Hematopoietic multipotent progenitor cell treated with erythropoietin and hydrocortisone succinate and interleukin-3 and kit ligand, for 4 days (in vitro differentiated cells): ENCODE data around the gene SYNJ2.

ENCODE experiments used
- DNase-seq: peaks from one replicate; pipeline ENCODE4 v3.0.0-alpha.2; 2015

The SYNJ2 gene

GRCh38 chr6:158030380-158031300, 49.0 kb downstream of the SYNJ2 start:
- DNase-seq, result peak; percentile 53

- DNase-seq, result peak; percentile 95
These were observed 50.0 kb downstream of the SYNJ2 start for GRCh38 chr6:158031381-158032353.

DNA sequence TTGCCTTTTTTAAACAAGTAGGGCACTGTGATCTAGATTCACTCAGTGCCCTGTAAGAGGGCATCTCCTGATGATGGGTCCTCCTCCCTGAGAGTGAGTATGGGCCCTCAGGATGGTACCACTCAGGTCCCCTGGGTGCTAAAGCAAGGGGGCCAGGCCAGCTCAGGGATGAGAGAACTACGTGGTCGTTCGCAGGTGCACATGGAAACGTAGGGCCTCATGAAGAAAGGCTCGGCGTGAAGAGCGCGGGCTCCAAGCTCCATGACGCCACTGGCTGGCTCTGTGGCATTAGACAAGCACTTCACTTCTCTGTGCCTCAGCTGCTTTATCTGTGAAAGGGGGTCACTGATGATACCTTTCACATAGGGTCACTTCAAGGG, 50.7 kb downstream of the SYNJ2 start:
- DNase-seq, result no peak

DNA sequence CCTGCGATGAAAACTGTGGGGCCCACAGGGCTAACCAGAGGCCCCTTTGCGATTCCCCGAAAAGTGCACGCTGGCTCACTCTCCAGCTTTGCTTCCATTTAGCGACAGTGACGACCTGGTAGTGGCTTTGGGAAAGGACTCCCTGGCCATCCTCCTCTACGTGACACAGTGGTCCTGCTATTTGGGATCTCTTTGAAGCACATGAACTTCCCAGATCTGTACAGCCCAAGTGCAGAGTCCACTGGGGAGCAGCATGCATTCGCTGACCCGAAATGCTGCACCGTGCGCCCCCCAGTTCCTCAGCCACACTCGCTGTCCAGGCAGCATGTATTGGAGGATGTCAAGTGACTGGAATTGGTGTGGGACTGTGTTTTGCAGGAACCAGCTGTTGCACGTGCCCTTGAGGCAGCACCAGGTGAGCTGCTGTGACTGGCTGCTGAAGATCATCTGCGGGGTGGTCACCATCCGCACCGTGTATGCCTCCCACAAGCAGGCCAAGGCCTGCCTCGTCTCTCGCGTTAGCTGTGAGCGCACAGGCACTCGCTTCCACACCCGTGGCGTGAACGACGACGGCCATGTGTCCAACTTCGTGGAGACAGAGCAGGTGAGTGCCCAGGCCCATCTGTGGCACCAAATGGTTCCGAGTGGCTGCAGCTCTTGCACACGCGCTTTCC, 51.6 kb downstream of the SYNJ2 start:
- DNase-seq, result no peak

- no peak for DNase-seq
These were observed 52.4 kb downstream of the SYNJ2 start for GRCh38 chr6:158033751-158034702.

DNA sequence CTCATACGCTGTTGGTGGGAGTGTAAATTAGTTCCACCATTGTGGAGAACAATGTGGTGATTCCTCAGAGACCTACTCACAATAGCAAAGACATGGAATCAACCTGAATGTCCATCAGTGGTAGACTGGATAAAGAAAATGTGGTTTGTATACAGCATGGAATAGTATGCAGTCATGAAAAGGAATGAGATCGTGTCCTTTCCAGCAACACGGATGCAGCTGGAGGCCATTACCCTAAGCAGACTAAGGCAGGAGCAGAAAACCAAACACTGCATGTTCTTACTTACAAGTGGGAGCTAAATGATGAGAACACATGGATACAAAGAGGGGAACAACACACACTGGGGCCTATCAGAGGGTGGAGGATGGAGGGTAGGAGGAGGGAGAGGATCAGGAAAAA, 54.6 kb downstream of the SYNJ2 start:
- no peak for DNase-seq

- no peak for DNase-seq
These were observed 55.4 kb downstream of the SYNJ2 start for GRCh38 chr6:158037021-158037420.

DNA sequence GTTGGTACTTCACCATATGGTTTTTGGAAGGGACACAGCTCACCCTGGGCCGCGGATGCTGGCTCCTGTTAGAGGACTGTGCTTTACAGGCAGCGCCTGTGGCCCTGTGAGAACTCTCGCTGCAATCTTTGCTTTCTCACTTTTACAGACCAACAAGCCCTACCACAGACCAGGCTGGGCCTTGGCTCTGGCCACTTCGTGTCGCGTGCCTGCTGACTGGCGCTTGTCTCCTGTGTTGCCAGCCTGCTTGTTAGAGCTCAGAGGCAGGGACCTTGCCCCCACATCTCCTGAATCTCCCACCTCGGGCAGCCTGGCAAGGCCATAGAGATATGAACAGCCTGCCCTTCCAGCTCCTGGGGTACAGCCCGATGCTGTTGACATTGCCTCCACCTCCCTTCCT, 56.1 kb downstream of the SYNJ2 start:
- no peak for DNase-seq

- DNase-seq, result no peak
These were observed 56.9 kb downstream of the SYNJ2 start for GRCh38 chr6:158038291-158039177.

DNA sequence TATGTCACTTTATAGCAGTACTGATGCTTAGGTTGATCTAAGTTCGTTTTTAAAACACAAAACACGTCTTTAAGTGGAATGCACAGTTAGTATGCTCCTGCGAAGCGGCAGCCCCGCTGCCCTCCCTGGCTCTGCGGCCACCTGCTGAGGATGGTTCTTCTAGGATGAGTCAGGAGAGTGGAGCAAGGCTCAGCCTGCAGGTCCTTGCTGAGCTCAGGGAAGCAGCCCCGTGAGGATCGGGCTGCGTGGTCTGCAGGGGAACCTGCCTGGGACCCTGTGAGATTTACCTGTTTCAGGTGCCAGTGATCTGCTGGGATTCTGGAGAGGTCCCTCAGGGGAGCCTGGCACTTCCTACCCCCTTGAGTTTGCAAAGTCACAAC, 57.5 kb downstream of the SYNJ2 start:
- DNase-seq, result no peak

- peak; percentile 60 for DNase-seq
These were observed 57.9 kb downstream of the SYNJ2 start for GRCh38 chr6:158039571-158040050.

DNA sequence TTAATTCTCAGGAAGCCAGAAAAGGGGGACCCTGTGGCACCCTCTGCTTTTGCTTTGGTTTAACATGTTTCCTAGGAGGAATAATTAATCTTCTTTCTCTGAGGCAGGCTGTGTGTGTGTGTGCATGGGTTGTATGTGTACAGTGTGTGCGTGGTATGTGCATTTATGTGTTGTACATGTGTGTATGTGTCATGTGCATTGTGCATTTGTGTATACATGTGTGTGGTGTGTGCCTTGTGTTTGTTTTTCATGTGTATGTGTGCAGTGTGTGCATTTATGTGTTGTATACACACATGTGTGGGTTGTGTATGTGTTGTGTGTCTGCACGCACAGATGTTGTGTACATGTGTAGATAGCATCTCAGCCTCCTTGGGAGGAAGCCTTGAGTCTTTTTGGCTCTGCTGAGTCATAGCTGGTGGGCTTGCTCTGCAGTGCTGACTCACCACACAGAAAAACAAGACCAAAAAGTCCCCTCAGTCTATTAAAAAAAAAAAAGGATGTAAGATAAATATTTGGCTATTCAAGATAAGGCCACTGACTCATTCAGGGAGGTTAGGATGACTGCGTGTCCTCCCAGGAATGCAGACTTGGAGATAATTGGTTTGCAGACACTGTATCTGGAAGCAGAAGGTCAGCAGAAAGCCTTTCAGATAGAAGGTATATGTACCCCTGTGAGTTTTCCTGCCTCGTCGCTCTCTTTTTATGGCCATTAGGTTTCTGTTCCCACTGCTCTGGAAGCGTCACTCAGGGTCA, 58.6 kb downstream of the SYNJ2 start:
- DNase-seq, result peak; percentile 96

DNA sequence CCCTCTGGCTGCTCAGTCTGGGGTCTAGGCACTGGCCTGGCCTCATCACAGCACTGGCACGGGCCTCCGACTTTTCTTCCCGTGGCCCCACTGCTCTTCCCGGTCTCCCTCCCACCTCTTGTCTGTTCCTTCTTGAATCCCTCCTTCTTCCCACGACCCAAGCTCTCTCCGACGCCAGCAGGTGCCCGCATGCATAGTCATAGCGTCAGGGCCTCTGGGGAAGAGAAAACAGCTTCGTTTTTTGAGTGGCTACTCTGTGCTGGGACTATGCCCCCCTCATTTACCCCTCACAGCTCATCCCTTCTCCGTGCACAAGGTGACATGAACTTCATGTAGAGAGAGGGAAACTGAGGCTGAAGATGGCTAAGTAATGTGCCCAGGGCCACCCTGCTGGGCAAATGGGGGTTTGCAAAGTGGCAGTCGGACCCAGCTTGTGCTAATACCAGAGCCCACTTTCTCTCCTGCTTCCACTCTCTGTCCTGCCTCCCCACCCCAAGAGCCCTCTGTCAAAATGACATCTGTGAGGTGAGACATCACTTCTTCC, 59.2 kb downstream of the SYNJ2 start:
- no peak for DNase-seq

GRCh38 chr6:158041370-158041769, 59.7 kb downstream of the SYNJ2 start:
- no peak for DNase-seq

GRCh38 chr6:158041788-158042187, 60.1 kb downstream of the SYNJ2 start:
- no peak for DNase-seq

GRCh38 chr6:158042245-158042798, 60.7 kb downstream of the SYNJ2 start:
- DNase-seq, result peak; percentile 84

GRCh38 chr6:158043008-158043407, 61.3 kb downstream of the SYNJ2 start:
- DNase-seq, result no peak

DNA sequence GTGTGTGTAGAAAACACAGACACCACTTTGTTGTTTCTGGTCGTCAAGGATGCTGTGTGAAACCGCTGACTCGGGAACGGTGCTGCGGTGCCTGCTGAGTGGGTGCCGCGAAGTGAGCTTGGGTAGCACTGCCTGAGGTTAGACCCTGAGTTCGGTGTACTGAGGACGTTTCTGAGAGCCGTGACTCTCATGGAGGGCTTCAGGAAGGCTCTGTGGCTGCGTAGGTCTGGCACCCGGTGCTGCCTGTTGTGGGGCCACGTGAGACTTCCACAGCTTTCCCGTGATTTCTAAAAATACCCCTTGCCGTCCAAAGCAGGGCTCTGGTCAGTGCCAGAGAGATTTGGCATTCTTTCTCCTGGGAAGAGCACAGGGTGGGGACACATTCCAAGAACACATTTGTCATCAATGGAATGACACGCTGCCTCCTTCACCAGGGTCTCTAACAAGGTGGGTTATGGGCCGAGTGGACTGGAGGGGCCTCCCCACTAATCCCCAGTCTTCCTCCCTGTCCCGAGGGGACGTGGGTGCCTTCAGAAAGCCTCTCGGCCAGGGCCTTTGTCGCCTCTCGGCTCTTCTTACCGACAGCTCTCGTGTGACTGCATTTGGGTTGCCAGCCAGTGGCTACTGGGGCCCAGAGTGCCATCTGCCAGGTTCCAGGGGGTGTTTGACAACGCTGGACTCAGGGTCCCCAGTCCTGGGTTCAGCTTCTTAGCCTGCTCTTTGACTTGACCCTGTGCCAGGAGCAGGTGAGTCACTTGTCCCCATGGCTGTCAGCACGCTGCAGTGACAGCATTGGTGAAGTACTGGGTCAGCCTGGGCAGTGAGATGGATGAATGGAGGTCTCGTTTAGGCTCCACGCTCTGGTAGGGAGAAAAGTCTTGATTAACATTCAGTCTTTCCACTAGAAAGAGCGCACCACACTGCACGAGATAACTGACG, 62.2 kb downstream of the SYNJ2 start:
- no peak for DNase-seq
